Measurements from ENCODE around the gene SBDS.

DNA sequence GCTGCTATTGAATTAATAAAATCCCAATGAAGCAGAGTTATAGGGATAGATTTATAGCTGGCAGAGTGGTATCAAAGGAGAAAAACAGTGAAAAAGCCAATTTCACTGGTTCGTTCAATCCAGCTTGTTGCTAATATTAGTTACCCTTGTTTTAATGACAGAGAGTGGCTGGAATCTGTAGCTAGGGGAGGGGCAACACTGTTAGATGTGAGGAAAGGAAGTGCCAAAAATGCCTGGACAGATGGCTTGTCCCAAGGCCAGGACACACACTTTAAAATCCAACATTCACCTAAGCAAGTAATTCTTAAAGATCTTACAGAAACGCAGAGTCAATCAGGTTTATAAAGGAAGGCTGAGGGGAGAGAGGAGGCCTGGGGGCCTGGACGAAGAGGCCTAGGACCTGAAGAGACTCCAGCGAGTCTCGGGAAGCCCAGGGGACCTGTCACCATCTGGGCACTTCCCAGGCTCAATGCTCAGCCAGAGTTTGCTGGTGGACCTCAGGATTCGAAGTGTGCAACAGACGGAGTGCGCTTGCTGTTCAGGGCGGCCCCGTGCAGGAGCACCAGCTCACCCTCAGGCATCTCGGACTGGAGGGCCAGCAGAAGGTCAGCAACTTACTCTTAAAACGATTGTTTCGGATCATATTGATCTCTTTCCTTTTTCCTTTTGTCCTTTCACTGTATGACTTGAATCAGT is 37.6 kb downstream of the SBDS start:
- TF ChIP-seq, protein P1, sequence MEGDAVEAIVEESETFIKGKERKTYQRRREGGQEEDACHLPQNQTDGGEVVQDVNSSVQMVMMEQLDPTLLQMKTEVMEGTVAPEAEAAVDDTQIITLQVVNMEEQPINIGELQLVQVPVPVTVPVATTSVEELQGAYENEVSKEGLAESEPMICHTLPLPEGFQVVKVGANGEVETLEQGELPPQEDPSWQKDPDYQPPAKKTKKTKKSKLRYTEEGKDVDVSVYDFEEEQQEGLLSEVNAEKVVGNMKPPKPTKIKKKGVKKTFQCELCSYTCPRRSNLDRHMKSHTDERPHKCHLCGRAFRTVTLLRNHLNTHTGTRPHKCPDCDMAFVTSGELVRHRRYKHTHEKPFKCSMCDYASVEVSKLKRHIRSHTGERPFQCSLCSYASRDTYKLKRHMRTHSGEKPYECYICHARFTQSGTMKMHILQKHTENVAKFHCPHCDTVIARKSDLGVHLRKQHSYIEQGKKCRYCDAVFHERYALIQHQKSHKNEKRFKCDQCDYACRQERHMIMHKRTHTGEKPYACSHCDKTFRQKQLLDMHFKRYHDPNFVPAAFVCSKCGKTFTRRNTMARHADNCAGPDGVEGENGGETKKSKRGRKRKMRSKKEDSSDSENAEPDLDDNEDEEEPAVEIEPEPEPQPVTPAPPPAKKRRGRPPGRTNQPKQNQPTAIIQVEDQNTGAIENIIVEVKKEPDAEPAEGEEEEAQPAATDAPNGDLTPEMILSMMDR (IDR thresholded peaks at IDR 0.05), result no peak
- no peak for TF ChIP-seq POLR2A (IDR thresholded peaks at IDR 0.05)
